K562 (cell line): ENCODE results near the gene GARIN1A. TPM values are rescaled to one million over a fixed set of nuclear protein-coding genes. Genes with fewer than 3 reads are reported as not detected.

ENCODE experiments used
- ETV5 ChIP-seq: sonication (generic); formaldehyde crosslinking; IDR thresholded peaks from 2 replicates; pipeline ENCODE4 v1.4.0; 2020; ENCODE audit warnings: low read depth, mild to moderate bottlenecking, missing genetic modification reagents
- EWSR1 ChIP-seq: fragments of 450-650 bp; IDR thresholded peaks from 2 replicates; pipeline ENCODE4 v1.6.1; 2018; ENCODE audit warnings: borderline replicate concordance, mild to moderate bottlenecking, low read depth, moderate library complexity; ENCODE audit not compliant: partially characterized antibody
- GABPB1 ChIP-seq: sonication (generic); formaldehyde crosslinking; IDR thresholded peaks from 2 replicates; pipeline ENCODE4 v1.8.0; 2022; ENCODE audit warnings: mild to moderate bottlenecking, missing genetic modification reagents
- HCFC1 ChIP-seq: IDR thresholded peaks from 2 replicates; pipeline ENCODE4 v1.6.1; 2012; ENCODE audit warnings: low read depth, low read length, improper control_type of control experiment
- MECOM ChIP-seq: fragments of 250-450 bp; sonication (Bioruptor Pico); IDR thresholded peaks from 2 replicates; pipeline ENCODE4 v1.8.0; 2022; ENCODE audit warnings: inconsistent platforms
- NRF1 ChIP-seq, 2 experiments: fragments of 450-650 bp; IDR thresholded peaks in 1 of 2; conservative IDR thresholded peaks in 1 of 2; 2 replicates each; pipeline ENCODE4 v1.6.1; 2014; ENCODE audit warnings: mild to moderate bottlenecking in 2 of 2
- PTRF ChIP-seq: fragments of 450-650 bp; IDR thresholded peaks from 2 replicates; pipeline ENCODE4 v1.6.1; 2016; ENCODE audit warnings: mild to moderate bottlenecking, missing genetic modification characterization, missing compliant biosample characterization
- ZEB2 ChIP-seq: fragments of 450-650 bp; IDR thresholded peaks from 2 replicates; pipeline ENCODE4 v1.6.1; 2016
- ZNF121 ChIP-seq: sonication (generic); formaldehyde crosslinking; conservative IDR thresholded peaks from 2 replicates; pipeline ENCODE4 v1.8.0; 2022; ENCODE audit warnings: missing genetic modification reagents
- ZNF316 ChIP-seq: fragments of 450-650 bp; IDR thresholded peaks from 2 replicates; pipeline ENCODE4 v1.6.1; 2016
- ZNF354B ChIP-seq: fragments of 250-450 bp; sonication (Bioruptor Pico); IDR thresholded peaks from 2 replicates; pipeline ENCODE4 v1.4.0; 2020
- polyA plus RNA-seq, 8 experiments: library from polyadenylated mRNA; depleted of rRNA in 4 of 8; stranded (reverse) in 5 of 8; unstranded in 3 of 8; fragments of >200 nt; fragmentation: Nextera tagmentation in 2 of 8; fragmentation: Illumina TruSeq in 1 of 8; extraction: Ambion mirVana in 2 of 8; extraction: Trizol in 1 of 8; gene quantifications; 2 replicates each; pipeline versions ENCODE4 v1.2.1 to v1.2.3, GENCODE V29; 2011 to 2014; ENCODE audit warnings: inconsistent platforms in 1 of 8, missing spikeins in 1 of 8
- total RNA-seq, 7 experiments: library from RNA; depleted of rRNA in 6 of 7; stranded (reverse); fragments of >200 nt in 6 of 7; fragmentation: Illumina TruSeq in 2 of 7; extraction: Trizol in 2 of 7; gene quantifications; 2 replicates each; pipeline versions ENCODE4 v1.2.1 to v1.2.3, GENCODE V29; 2011 to 2021; ENCODE audit warnings: low replicate concordance in 1 of 7
- TF ChIP-seq, protein P1 (sequence below): sonication (generic); formaldehyde crosslinking; IDR thresholded peaks from 2 replicates; pipeline ENCODE4 v1.8.0; 2023; ENCODE audit warnings: missing genetic modification reagents, mild to moderate bottlenecking, borderline replicate concordance
- TF ChIP-seq, protein P2 (sequence below): fragments of 250-450 bp; sonication (Bioruptor Pico); IDR thresholded peaks from 2 replicates; pipeline ENCODE4 v1.8.0; 2022; ENCODE audit warnings: moderate library complexity, mild to moderate bottlenecking, inconsistent platforms
- TF ChIP-seq, protein P3 (sequence below), 2 experiments: fragments of 450-650 bp; IDR thresholded peaks; 2 replicates each; pipeline ENCODE4 v1.6.1; 2016; ENCODE audit warnings: mild to moderate bottlenecking in 2 of 2, borderline replicate concordance in 1 of 2, low read depth in 1 of 2, moderate library complexity in 1 of 2

GARIN1A gene
- total and polyA plus RNA-seq, 9 of the 15 experiments (the other 6 are each of a cell fraction or from before 2014, with no cell fraction given), result 0.01 to 0.41 (median 0.04) TPM; not detected in 3

DNA sequence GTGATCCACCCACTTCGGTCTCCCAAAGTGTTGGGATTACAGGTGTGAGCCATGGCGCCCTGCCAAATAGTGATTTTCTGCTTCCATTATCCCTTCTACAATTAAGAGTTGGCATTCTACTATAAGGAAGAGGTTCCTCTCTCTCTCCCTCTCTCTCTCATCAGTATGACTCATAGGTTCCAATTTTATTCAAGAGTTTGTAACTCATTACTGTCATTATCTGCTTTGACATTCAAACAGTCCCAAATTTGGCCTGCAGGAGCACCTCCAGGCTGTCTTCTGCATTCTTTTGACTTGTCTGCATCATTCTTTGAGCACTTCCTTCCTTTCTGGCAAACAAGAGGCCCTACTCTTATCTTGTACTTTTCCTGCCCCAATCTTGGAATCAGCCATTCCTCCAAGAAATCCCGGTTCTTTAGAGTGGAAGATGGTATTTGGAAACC is 33.8 kb downstream of the GARIN1A start (continued):
- TF ChIP-seq, protein P1, sequence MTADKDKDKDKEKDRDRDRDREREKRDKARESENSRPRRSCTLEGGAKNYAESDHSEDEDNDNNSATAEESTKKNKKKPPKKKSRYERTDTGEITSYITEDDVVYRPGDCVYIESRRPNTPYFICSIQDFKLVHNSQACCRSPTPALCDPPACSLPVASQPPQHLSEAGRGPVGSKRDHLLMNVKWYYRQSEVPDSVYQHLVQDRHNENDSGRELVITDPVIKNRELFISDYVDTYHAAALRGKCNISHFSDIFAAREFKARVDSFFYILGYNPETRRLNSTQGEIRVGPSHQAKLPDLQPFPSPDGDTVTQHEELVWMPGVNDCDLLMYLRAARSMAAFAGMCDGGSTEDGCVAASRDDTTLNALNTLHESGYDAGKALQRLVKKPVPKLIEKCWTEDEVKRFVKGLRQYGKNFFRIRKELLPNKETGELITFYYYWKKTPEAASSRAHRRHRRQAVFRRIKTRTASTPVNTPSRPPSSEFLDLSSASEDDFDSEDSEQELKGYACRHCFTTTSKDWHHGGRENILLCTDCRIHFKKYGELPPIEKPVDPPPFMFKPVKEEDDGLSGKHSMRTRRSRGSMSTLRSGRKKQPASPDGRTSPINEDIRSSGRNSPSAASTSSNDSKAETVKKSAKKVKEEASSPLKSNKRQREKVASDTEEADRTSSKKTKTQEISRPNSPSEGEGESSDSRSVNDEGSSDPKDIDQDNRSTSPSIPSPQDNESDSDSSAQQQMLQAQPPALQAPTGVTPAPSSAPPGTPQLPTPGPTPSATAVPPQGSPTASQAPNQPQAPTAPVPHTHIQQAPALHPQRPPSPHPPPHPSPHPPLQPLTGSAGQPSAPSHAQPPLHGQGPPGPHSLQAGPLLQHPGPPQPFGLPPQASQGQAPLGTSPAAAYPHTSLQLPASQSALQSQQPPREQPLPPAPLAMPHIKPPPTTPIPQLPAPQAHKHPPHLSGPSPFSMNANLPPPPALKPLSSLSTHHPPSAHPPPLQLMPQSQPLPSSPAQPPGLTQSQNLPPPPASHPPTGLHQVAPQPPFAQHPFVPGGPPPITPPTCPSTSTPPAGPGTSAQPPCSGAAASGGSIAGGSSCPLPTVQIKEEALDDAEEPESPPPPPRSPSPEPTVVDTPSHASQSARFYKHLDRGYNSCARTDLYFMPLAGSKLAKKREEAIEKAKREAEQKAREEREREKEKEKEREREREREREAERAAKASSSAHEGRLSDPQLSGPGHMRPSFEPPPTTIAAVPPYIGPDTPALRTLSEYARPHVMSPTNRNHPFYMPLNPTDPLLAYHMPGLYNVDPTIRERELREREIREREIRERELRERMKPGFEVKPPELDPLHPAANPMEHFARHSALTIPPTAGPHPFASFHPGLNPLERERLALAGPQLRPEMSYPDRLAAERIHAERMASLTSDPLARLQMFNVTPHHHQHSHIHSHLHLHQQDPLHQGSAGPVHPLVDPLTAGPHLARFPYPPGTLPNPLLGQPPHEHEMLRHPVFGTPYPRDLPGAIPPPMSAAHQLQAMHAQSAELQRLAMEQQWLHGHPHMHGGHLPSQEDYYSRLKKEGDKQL (CRISPR knock-in tag), result no peak
- no peak for TF ChIP-seq GABPB1 (CRISPR knock-in tag)
- TF ChIP-seq ETV5 (CRISPR knock-in tag), result no peak
- TF ChIP-seq, protein P2, sequence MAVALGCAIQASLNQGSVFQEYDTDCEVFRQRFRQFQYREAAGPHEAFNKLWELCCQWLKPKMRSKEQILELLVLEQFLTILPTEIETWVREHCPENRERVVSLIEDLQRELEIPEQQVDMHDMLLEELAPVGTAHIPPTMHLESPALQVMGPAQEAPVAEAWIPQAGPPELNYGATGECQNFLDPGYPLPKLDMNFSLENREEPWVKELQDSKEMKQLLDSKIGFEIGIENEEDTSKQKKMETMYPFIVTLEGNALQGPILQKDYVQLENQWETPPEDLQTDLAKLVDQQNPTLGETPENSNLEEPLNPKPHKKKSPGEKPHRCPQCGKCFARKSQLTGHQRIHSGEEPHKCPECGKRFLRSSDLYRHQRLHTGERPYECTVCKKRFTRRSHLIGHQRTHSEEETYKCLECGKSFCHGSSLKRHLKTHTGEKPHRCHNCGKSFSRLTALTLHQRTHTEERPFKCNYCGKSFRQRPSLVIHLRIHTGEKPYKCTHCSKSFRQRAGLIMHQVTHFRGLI (CRISPR knock-in tag), result no peak
- TF ChIP-seq NRF1 (conservative IDR thresholded peaks at IDR 0.05 in 1 of 2, IDR thresholded peaks at IDR 0.05 in 1 of 2), result no peak
- no peak for TF ChIP-seq MECOM (CRISPR knock-in tag)
- TF ChIP-seq, protein P3, sequence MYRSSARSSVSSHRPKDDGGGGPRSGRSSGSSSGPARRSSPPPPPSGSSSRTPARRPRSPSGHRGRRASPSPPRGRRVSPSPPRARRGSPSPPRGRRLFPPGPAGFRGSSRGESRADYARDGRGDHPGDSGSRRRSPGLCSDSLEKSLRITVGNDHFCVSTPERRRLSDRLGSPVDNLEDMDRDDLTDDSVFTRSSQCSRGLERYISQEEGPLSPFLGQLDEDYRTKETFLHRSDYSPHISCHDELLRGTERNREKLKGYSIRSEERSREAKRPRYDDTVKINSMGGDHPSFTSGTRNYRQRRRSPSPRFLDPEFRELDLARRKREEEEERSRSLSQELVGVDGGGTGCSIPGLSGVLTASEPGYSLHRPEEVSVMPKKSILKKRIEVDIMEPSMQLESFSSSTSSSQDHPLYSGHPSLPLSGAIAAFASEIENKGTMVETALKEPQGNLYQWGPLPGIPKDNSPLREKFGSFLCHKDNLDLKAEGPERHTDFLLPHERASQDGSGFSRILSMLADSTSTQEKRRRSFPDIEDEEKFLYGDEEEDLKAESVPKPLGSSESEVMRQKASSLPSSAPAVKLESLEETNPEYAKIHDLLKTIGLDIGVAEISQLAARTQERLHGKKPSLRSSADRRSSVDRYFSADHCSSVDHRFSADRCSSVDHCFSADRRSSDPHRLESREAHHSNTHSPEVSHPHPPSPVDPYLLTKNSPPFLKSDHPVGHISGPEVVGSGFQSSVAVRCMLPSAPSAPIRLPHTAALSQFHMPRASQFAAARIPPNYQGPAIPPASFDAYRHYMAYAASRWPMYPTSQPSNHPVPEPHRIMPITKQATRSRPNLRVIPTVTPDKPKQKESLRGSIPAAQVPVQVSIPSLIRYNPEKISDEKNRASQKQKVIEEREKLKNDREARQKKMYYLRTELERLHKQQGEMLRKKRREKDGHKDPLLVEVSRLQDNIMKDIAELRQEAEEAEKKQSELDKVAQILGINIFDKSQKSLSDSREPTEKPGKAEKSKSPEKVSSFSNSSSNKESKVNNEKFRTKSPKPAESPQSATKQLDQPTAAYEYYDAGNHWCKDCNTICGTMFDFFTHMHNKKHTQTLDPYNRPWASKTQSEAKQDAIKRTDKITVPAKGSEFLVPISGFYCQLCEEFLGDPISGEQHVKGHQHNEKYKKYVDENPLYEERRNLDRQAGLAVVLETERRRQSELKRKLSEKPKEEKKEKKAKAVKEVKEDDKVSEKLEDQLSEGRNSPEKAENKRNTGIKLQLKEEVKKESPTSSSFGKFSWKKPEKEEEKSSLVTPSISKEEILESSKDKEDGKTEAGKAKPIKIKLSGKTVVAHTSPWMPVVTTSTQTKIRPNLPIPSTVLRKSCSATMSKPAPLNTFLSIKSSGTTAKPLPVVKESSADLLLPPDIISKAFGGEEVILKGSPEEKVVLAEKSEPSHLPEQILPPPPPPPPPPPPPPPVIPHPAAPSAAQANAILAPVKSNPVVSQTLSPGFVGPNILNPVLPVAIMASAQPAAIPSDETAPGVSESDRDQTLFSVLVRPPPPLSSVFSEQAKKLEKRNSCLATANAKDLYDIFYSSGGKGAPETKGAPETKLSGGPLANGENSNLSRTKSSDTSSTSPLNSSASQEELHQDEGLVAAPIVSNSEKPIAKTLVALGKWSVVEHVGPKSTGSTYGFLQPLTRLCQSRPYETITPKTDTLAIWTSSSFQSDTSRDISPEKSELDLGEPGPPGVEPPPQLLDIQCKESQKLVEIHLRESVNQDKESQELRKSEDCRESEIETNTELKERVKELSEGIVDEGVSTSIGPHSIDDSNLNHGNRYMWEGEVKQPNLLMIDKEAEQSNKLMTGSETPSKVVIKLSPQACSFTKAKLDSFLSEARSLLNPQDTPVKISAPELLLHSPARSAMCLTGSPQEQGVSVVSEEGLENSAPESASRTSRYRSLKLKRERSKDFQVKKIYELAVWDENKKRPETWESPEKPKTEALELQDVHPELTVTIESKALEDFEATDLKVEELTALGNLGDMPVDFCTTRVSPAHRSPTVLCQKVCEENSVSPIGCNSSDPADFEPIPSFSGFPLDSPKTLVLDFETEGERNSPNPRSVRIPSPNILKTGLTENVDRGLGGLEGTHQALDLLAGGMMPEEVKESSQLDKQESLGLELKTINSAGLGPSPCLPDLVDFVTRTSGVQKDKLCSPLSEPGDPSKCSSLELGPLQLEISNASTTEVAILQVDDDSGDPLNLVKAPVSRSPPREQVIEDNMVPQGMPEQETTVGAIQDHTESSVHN (IDR thresholded peaks at IDR 0.05; ENCODE audit: borderline replicate concordance in 1 of 2, low read depth in 1 of 2), result no peak
- no peak for TF ChIP-seq HCFC1
- TF ChIP-seq ZEB2, result peak; percentile 48; the same call in 1 of the 2 replicates
- TF ChIP-seq ZNF354B, result no peak
- no peak for TF ChIP-seq PTRF (tag)
- no peak for TF ChIP-seq EWSR1
- TF ChIP-seq ZNF316, result no peak
- no peak for TF ChIP-seq ZNF121 (CRISPR knock-in tag)
